HEK293 (cell line): Measurements from ENCODE around the gene RASAL2.
A peak's percentile ranks its signal among the peaks of the same experiment; 100 is the strongest.

ENCODE experiments used
- FEZF1 ChIP-seq: fragments of 450-650 bp; formaldehyde crosslinking; IDR thresholded peaks from 2 replicates; pipeline ENCODE4 v1.5.1; 2016; ENCODE audit warnings: missing biosample characterization, missing genetic modification characterization
- GFI1B ChIP-seq: fragments of 450-650 bp; formaldehyde crosslinking; IDR thresholded peaks from 2 replicates; pipeline ENCODE4 v1.5.1; 2016; ENCODE audit warnings: missing biosample characterization, missing genetic modification characterization
- GLI2 ChIP-seq: fragments of 450-650 bp; formaldehyde crosslinking; IDR thresholded peaks from 2 replicates; pipeline ENCODE4; 2017; ENCODE audit warnings: missing biosample characterization, missing genetic modification characterization, low read depth, borderline replicate concordance
- GLI4 ChIP-seq: fragments of 450-650 bp; formaldehyde crosslinking; IDR thresholded peaks from 2 replicates; pipeline ENCODE4 v1.5.1; 2016; ENCODE audit warnings: missing biosample characterization, missing genetic modification characterization
- HOXA7 ChIP-seq: sonication (generic); formaldehyde crosslinking; IDR thresholded peaks from 2 replicates; pipeline ENCODE4 v1.8.1; 2022; ENCODE audit warnings: missing genetic modification reagents, borderline replicate concordance
- KLF10 ChIP-seq: fragments of 450-650 bp; IDR thresholded peaks from 2 replicates; pipeline ENCODE4 v1.5.1; 2018; ENCODE audit warnings: missing biosample characterization, mild to moderate bottlenecking, missing genetic modification characterization
- KLF8 ChIP-seq: fragments of 450-650 bp; formaldehyde crosslinking; IDR thresholded peaks from 2 replicates; pipeline ENCODE4 v1.5.1; 2016; ENCODE audit warnings: missing biosample characterization, missing genetic modification characterization
- KLF9 ChIP-seq: fragments of 450-650 bp; formaldehyde crosslinking; IDR thresholded peaks from 2 replicates; pipeline ENCODE4 v1.5.1; 2016; ENCODE audit warnings: missing biosample characterization, missing genetic modification characterization, low read depth
- PRDM1 ChIP-seq: fragments of 450-650 bp; formaldehyde crosslinking; IDR thresholded peaks from 2 replicates; pipeline ENCODE4; 2016; ENCODE audit warnings: missing biosample characterization, missing genetic modification characterization
- WT1 ChIP-seq: fragments of 450-650 bp; formaldehyde crosslinking; IDR thresholded peaks from 2 replicates; pipeline ENCODE4 v1.5.1; 2016; ENCODE audit warnings: missing biosample characterization, missing genetic modification characterization
- ZIC2 ChIP-seq: fragments of 450-650 bp; formaldehyde crosslinking; IDR thresholded peaks from 2 replicates; pipeline ENCODE4 v1.5.1; 2016; ENCODE audit warnings: missing biosample characterization, missing genetic modification characterization
- ZNF10 ChIP-seq: fragments of 450-650 bp; formaldehyde crosslinking; IDR thresholded peaks from 2 replicates; pipeline ENCODE4 v1.5.1; 2017; ENCODE audit warnings: missing biosample characterization, missing genetic modification characterization
- ZNF112 ChIP-seq: fragments of 450-650 bp; formaldehyde crosslinking; IDR thresholded peaks from 2 replicates; pipeline ENCODE4 v1.5.0; 2017; ENCODE audit warnings: missing biosample characterization, missing genetic modification characterization
- ZNF146 ChIP-seq: fragments of 450-650 bp; formaldehyde crosslinking; IDR thresholded peaks from 2 replicates; pipeline ENCODE4 v1.5.1; 2016; ENCODE audit warnings: missing biosample characterization, missing genetic modification characterization
- ZNF2 ChIP-seq: fragments of 450-650 bp; formaldehyde crosslinking; IDR thresholded peaks from 2 replicates; pipeline ENCODE4 v1.5.1; 2016; ENCODE audit warnings: missing biosample characterization, missing genetic modification characterization
- ZNF302 ChIP-seq: fragments of 450-650 bp; formaldehyde crosslinking; IDR thresholded peaks from 2 replicates; pipeline ENCODE4 v1.5.1; 2016; ENCODE audit warnings: missing biosample characterization, missing genetic modification characterization, low read depth
- ZNF354C ChIP-seq: fragments of 450-650 bp; formaldehyde crosslinking; IDR thresholded peaks from 2 replicates; pipeline ENCODE4 v1.5.1; 2016; ENCODE audit warnings: missing biosample characterization, missing genetic modification characterization, low read depth, borderline replicate concordance
- ZNF416 ChIP-seq: fragments of 450-650 bp; formaldehyde crosslinking; IDR thresholded peaks from 2 replicates; pipeline ENCODE4 v1.5.1; 2016; ENCODE audit warnings: missing biosample characterization, missing genetic modification characterization
- ZNF501 ChIP-seq: fragments of 450-650 bp; formaldehyde crosslinking; IDR thresholded peaks from 2 replicates; pipeline ENCODE4 v1.5.1; 2016; ENCODE audit warnings: missing biosample characterization, missing genetic modification characterization
- ZNF530 ChIP-seq: fragments of 450-650 bp; formaldehyde crosslinking; IDR thresholded peaks from 2 replicates; pipeline ENCODE4 v1.5.1; 2016; ENCODE audit warnings: low read depth, missing biosample characterization, missing genetic modification characterization
- ZNF555 ChIP-seq: fragments of 450-650 bp; formaldehyde crosslinking; conservative IDR thresholded peaks from 2 replicates; pipeline ENCODE4 v1.5.1; 2017; ENCODE audit warnings: missing biosample characterization, mild to moderate bottlenecking, missing genetic modification characterization, inconsistent platforms
- ZNF610 ChIP-seq: fragments of 450-650 bp; formaldehyde crosslinking; IDR thresholded peaks from 2 replicates; pipeline ENCODE4 v1.5.1; 2016; ENCODE audit warnings: missing biosample characterization, missing genetic modification characterization, borderline replicate concordance
- ZNF623 ChIP-seq: fragments of 450-650 bp; formaldehyde crosslinking; IDR thresholded peaks from 2 replicates; pipeline ENCODE4 v1.5.1; 2016; ENCODE audit warnings: missing biosample characterization, missing genetic modification characterization
- ZNF658 ChIP-seq: fragments of 450-650 bp; formaldehyde crosslinking; IDR thresholded peaks from 2 replicates; pipeline ENCODE4; 2016; ENCODE audit warnings: missing biosample characterization, missing genetic modification characterization
- ZNF677 ChIP-seq: fragments of 450-650 bp; IDR thresholded peaks from 2 replicates; pipeline ENCODE4 v1.5.0; 2018; ENCODE audit warnings: missing biosample characterization, mild to moderate bottlenecking, missing genetic modification characterization, moderate library complexity
- ZNF747 ChIP-seq: fragments of 450-650 bp; formaldehyde crosslinking; IDR thresholded peaks from 2 replicates; pipeline ENCODE4 v1.5.1; 2016; ENCODE audit warnings: missing biosample characterization, missing genetic modification characterization
- ZNF768 ChIP-seq: fragments of 450-650 bp; formaldehyde crosslinking; IDR thresholded peaks from 2 replicates; pipeline ENCODE4 v1.5.1; 2018; ENCODE audit warnings: missing biosample characterization, mild to moderate bottlenecking, missing genetic modification characterization
- ZNF830 ChIP-seq: fragments of 450-650 bp; IDR thresholded peaks from 2 replicates; pipeline ENCODE4 v1.5.0; 2018; ENCODE audit warnings: missing biosample characterization, missing genetic modification characterization, low read depth, mild to moderate bottlenecking, moderate library complexity
- ZNF837 ChIP-seq: fragments of 450-650 bp; formaldehyde crosslinking; IDR thresholded peaks from 2 replicates; pipeline ENCODE4 v1.5.1; 2016; ENCODE audit warnings: missing biosample characterization, missing genetic modification characterization
- TF ChIP-seq, protein P1 (sequence below): fragments of 450-650 bp; formaldehyde crosslinking; IDR thresholded peaks from 2 replicates; pipeline ENCODE4 v1.5.1; 2016; ENCODE audit warnings: missing biosample characterization, missing genetic modification characterization
- TF ChIP-seq, protein P2 (sequence below): fragments of 450-650 bp; formaldehyde crosslinking; IDR thresholded peaks from 2 replicates; pipeline ENCODE4 v1.5.1; 2016; ENCODE audit warnings: missing biosample characterization, missing genetic modification characterization
- TF ChIP-seq, protein P3 (sequence below): fragments of 450-650 bp; formaldehyde crosslinking; IDR thresholded peaks from 2 replicates; pipeline ENCODE4 v1.5.1; 2016; ENCODE audit warnings: missing biosample characterization, missing genetic modification characterization
- TF ChIP-seq, protein P4 (sequence below): fragments of 450-650 bp; IDR thresholded peaks from 2 replicates; pipeline ENCODE4 v1.5.1; 2018; ENCODE audit warnings: missing biosample characterization, missing genetic modification characterization
- TF ChIP-seq, protein P5 (sequence below): fragments of 450-650 bp; formaldehyde crosslinking; IDR thresholded peaks from 2 replicates; pipeline ENCODE4 v1.5.1; 2016; ENCODE audit warnings: missing biosample characterization, missing genetic modification characterization

Gene RASAL2

DNA sequence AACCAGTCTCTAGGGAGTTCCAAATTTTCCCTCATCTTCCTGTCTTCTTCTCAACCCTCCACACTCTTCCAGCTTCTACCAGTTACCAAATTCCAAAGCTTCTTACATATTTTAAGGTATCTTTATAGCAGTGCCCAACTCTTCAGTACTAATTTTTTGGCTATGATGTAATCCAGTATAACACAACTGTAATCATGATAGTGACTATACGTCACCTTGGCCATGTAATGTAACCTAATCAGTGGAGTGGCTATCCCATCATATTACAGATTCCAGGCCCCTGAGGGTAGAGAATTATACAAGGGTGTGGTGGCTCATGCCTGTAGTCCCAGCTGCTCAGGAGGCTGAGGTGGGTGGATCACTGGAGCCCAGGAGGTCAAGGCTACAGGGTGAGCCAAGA, 259.6 kb downstream of the RASAL2 start (continued):
- no peak for TF ChIP-seq GFI1B (tag by site-specific recombination)
- no peak for TF ChIP-seq ZNF747
- TF ChIP-seq ZNF610 (tag by site-specific recombination) = no peak
- TF ChIP-seq, protein P1, sequence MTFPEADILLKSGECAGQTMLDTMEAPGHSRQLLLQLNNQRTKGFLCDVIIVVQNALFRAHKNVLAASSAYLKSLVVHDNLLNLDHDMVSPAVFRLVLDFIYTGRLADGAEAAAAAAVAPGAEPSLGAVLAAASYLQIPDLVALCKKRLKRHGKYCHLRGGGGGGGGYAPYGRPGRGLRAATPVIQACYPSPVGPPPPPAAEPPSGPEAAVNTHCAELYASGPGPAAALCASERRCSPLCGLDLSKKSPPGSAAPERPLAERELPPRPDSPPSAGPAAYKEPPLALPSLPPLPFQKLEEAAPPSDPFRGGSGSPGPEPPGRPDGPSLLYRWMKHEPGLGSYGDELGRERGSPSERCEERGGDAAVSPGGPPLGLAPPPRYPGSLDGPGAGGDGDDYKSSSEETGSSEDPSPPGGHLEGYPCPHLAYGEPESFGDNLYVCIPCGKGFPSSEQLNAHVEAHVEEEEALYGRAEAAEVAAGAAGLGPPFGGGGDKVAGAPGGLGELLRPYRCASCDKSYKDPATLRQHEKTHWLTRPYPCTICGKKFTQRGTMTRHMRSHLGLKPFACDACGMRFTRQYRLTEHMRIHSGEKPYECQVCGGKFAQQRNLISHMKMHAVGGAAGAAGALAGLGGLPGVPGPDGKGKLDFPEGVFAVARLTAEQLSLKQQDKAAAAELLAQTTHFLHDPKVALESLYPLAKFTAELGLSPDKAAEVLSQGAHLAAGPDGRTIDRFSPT (tag by site-specific recombination) = peak; percentile 74
- no peak for TF ChIP-seq ZIC2 (tag by site-specific recombination)
- no peak for TF ChIP-seq ZNF2
- TF ChIP-seq ZNF354C (tag by site-specific recombination) = no peak
- TF ChIP-seq ZNF837 (tag by site-specific recombination) = no peak
- TF ChIP-seq GLI2 = no peak
- TF ChIP-seq ZNF416 = no peak
- no peak for TF ChIP-seq KLF10 (tag by site-specific recombination)
- TF ChIP-seq ZNF10 = peak; percentile 91
- no peak for TF ChIP-seq ZNF530
- TF ChIP-seq HOXA7 = no peak
- no peak for TF ChIP-seq ZNF146 (tag by site-specific recombination)
- TF ChIP-seq ZNF501 (tag by site-specific recombination) = no peak
- TF ChIP-seq FEZF1 (tag by site-specific recombination) = no peak
- no peak for TF ChIP-seq ZNF768
- TF ChIP-seq ZNF555 (tag by site-specific recombination) = no peak
- TF ChIP-seq, protein P2, sequence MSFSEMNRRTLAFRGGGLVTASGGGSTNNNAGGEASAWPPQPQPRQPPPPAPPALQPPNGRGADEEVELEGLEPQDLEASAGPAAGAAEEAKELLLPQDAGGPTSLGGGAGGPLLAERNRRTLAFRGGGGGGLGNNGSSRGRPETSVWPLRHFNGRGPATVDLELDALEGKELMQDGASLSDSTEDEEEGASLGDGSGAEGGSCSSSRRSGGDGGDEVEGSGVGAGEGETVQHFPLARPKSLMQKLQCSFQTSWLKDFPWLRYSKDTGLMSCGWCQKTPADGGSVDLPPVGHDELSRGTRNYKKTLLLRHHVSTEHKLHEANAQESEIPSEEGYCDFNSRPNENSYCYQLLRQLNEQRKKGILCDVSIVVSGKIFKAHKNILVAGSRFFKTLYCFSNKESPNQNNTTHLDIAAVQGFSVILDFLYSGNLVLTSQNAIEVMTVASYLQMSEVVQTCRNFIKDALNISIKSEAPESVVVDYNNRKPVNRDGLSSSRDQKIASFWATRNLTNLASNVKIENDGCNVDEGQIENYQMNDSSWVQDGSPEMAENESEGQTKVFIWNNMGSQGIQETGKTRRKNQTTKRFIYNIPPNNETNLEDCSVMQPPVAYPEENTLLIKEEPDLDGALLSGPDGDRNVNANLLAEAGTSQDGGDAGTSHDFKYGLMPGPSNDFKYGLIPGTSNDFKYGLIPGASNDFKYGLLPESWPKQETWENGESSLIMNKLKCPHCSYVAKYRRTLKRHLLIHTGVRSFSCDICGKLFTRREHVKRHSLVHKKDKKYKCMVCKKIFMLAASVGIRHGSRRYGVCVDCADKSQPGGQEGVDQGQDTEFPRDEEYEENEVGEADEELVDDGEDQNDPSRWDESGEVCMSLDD (tag by site-specific recombination) = no peak
- no peak for TF ChIP-seq GLI4 (tag by site-specific recombination)
- TF ChIP-seq, protein P3, sequence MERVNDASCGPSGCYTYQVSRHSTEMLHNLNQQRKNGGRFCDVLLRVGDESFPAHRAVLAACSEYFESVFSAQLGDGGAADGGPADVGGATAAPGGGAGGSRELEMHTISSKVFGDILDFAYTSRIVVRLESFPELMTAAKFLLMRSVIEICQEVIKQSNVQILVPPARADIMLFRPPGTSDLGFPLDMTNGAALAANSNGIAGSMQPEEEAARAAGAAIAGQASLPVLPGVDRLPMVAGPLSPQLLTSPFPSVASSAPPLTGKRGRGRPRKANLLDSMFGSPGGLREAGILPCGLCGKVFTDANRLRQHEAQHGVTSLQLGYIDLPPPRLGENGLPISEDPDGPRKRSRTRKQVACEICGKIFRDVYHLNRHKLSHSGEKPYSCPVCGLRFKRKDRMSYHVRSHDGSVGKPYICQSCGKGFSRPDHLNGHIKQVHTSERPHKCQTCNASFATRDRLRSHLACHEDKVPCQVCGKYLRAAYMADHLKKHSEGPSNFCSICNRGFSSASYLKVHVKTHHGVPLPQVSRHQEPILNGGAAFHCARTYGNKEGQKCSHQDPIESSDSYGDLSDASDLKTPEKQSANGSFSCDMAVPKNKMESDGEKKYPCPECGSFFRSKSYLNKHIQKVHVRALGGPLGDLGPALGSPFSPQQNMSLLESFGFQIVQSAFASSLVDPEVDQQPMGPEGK (tag by site-specific recombination) = no peak
- TF ChIP-seq, protein P4, sequence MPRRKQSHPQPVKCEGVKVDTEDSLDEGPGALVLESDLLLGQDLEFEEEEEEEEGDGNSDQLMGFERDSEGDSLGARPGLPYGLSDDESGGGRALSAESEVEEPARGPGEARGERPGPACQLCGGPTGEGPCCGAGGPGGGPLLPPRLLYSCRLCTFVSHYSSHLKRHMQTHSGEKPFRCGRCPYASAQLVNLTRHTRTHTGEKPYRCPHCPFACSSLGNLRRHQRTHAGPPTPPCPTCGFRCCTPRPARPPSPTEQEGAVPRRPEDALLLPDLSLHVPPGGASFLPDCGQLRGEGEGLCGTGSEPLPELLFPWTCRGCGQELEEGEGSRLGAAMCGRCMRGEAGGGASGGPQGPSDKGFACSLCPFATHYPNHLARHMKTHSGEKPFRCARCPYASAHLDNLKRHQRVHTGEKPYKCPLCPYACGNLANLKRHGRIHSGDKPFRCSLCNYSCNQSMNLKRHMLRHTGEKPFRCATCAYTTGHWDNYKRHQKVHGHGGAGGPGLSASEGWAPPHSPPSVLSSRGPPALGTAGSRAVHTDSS (tag by site-specific recombination) = no peak
- TF ChIP-seq, protein P5, sequence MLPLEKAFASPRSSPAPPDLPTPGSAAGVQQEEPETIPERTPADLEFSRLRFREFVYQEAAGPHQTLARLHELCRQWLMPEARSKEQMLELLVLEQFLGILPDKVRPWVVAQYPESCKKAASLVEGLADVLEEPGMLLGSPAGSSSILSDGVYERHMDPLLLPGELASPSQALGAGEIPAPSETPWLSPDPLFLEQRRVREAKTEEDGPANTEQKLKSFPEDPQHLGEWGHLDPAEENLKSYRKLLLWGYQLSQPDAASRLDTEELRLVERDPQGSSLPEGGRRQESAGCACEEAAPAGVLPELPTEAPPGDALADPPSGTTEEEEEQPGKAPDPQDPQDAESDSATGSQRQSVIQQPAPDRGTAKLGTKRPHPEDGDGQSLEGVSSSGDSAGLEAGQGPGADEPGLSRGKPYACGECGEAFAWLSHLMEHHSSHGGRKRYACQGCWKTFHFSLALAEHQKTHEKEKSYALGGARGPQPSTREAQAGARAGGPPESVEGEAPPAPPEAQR (tag by site-specific recombination) = no peak
- TF ChIP-seq ZNF112 = no peak
- no peak for TF ChIP-seq ZNF677 (tag by site-specific recombination)
- 0 out of 2 replicates have a peak, but pooled peaks have one; percentile 15 for TF ChIP-seq KLF8 (tag by site-specific recombination)
- TF ChIP-seq WT1 (tag by site-specific recombination) = no peak
- TF ChIP-seq ZNF302 (tag by site-specific recombination) = no peak
- no peak for TF ChIP-seq PRDM1 (tag by site-specific recombination)
- no peak for TF ChIP-seq ZNF830 (tag by site-specific recombination)
- TF ChIP-seq ZNF658 (tag by site-specific recombination) = no peak
- TF ChIP-seq ZNF623 (tag by site-specific recombination) = no peak
- no peak for TF ChIP-seq KLF9 (tag by site-specific recombination)
